NCI-H2029 (cell line): ENCODE data around the gene TRIM44.
"Not testable (repeated sequence)": the region's sequence is repeated elsewhere in the genome, so short reads cannot be mapped to it uniquely, and the experiment has no call there.

ENCODE experiments used
- DNase-seq: peaks from one replicate; lab custom pipeline; 2025; lab: John Stamatoyannopoulos, UW

TRIM44 gene

GRCh38 chr11:35672608-35673007, 10.0 kb downstream of the TRIM44 start:
- DNase-seq: no peak

GRCh38 chr11:35675901-35676610, 13.5 kb downstream of the TRIM44 start:
- DNase-seq: no peak

DNA sequence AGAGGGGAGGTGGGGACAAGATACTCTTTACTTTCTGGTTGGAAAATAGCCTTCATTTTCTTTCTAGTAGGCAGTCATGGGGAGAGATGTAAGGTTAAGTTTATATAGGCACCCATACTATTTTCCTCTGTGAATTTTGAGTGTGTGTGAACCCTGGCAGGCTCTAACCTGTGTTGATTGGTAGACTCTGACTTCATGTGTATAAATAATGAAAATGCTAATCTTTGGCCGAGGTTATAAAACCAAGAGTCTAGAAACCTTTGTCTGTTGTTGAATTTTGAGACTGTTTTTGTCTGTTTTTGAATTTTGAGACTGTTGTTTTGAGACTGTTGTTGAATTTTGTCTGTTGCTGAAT, 14.0 kb downstream of the TRIM44 start:
- no peak for DNase-seq

DNA sequence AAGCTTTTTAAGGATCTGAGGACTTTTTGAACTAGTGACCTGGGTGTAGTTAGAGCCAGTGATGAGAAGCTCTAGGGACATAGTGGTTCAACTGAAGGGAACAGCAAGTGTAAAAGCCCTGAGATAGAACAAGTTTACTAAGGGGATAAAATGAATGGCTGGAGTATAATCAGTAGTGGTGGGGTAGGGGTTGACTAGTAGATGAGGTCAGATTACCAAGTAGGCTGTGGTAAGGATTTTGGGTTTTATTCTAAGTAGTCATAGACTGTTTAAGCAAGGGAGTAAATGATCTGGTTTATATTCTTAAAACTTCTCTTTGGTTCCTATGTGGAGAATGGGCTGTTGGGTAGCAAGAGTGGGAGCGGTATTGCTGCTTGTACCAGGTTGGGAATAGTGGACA, 15.3 kb downstream of the TRIM44 start:
- no peak for DNase-seq

GRCh38 chr11:35678471-35678870, 15.9 kb downstream of the TRIM44 start:
- DNase-seq: no peak

- DNase-seq: no peak
Observed at GRCh38 chr11:35678975-35679374, 16.4 kb downstream of the TRIM44 start.

DNA sequence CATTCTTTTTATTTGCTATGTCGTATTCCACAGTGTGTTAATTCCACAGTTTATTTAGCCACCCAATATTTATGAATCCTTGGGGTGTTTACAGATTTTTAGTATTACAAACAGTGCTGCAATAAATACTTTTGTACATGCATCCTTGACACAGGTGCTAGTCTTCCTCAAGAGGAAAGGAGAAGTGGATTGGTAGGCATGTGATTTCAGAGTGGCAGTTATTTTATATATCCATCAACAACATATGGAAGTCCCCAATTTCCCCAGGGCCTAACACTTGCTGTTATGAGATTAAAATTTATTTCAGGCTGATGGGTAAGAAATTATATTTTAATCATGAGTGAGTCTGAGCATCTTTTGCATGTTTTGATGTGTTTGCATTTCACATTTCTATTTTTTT, 17.9 kb downstream of the TRIM44 start:
- no peak for DNase-seq

DNA sequence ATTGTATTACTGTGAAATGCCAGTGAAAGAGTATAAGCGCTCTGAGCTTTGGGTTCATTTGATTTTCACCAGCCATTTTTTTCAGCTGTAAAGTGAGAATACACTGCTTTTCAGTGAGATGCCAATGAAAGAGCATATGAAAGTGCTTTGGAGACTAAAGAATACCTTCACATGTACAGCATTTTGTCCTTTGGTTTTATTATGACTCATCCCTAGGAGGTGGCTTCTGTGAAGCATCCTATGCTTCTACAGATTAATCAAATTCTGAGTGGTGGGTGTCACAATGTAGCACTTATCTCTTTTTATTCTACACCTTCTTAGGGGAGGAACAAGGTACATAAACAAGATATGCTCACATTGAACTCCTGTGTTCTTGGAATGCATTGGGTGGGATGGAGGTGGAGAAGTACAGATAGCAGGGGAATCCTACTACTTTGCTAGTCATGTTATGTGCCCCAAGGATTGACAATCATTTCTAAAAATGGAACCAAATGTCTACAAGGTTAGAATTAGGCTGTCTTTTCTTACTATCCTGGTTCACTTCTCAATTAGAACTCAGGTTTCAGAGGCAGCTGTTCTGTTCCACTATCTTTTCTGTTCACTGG, 18.7 kb downstream of the TRIM44 start:
- DNase-seq: no peak

- DNase-seq: peak; percentile 94
Observed at GRCh38 chr11:35682230-35683173, 19.9 kb downstream of the TRIM44 start.

DNA sequence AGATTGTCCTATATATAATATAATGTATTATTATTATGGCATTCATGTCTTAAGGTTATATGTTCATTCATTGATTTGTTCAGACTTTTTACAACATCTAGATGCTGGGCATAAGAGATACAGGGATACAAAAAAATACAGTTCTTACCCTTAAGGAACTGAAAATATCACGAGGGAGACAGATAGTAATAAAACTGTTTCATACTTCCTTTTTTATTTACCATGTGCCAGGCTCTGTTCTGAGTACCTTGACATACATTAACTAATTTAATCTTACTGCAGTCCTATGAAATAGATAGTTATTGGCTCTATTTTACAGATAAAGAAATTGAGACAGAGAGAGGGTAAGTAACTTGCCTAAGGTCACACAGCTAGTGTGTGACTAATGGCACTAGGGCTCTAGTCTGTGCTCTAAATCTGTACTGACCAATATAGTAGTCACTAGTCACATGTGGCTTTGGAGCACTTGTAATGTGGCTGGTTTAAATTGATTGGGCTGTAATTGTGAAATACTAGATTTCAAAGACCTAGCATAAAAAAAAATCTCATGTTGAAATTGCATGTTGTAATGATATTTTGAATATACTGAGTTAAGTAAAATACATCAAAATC, 21.3 kb downstream of the TRIM44 start:
- no peak for DNase-seq

DNA sequence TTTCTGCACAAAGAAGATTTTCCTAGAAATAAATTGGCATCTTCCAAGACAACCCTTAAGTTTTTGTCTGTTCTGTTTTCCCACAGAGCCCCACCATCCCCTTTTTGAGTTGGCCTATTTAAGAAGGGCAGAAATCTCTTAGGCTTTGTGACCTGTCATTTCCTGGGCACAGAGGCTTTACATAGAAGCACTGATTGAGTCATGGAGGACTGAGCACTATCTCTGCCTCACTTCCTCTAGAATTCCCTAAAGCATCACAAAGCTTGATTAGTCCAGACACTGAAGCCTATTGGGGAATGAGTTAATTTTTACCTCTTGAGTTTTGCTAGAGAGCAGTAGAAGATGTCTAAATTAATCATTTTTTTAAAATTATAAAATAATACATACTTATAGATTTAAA, 25.4 kb downstream of the TRIM44 start:
- DNase-seq: no peak

DNA sequence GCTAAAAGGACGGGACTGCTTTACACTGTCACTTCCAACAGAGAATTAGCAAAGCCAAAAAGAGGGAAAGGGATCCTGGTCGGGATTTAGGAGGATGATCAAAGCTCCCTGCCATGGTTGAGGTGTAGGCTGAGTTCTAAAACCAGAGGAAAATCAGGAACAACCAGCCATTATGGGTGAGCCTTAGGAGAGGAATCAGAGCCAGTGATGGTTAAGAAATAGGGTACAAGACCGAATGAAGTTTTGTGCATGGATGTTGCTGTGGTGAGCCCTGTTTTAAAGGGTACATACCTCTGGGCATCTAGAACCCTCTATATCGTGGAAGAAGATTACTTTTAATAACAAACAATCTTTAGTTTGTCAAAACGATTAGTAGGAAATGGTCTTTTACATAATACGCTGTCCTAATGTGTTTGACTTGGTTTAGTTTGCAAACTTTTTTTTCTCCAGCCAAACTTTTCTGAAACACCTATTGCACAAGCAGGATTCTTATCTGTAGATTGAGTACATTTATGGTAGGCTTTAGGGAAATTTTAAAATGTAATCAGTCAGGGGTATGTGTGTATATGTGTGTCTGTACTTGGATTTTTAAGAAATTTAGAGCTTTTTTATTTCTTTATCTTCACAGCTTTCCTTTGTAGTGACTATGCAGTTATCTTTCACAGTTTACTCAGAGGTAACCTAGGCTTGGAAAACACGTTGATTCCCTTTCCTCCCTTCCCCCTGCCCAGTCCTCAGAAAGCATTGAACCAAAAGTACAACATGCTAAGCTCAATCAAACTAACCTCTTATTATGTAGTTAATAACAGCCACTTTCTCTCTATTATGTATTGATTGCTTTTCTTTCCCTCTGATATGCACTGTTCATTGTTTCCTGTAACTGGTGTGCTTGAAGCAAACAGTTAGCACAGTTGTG, 26.8 kb downstream of the TRIM44 start:
- DNase-seq: no peak

- no peak for DNase-seq
Observed at GRCh38 chr11:35702126-35702525, 39.6 kb downstream of the TRIM44 start.

GRCh38 chr11:35709376-35709775, 46.8 kb downstream of the TRIM44 start:
- DNase-seq: no peak

- no peak for DNase-seq
Observed at GRCh38 chr11:35711173-35711910, 48.8 kb downstream of the TRIM44 start.

- no peak for DNase-seq
Observed at GRCh38 chr11:35711924-35712323, 49.3 kb downstream of the TRIM44 start.

DNA sequence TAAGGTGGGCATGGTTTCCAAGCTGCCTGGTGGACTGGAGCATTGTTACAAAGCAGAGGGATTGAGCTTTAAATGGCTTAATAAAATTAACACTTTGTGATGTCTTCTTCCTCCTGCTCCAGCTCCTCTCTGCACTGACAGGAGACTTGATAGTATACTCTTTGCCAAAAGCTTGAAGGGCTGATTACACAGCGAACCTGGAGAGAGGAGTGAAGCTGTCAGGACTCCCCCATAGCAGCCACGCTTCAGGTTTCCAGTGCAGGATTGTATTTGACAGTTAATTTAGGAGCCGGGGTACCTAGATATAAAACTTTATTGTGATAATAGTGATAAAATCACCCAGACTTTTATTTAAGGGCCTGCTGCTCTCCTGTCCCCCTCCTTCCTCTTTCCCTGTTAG, 50.0 kb downstream of the TRIM44 start:
- DNase-seq: no peak

DNA sequence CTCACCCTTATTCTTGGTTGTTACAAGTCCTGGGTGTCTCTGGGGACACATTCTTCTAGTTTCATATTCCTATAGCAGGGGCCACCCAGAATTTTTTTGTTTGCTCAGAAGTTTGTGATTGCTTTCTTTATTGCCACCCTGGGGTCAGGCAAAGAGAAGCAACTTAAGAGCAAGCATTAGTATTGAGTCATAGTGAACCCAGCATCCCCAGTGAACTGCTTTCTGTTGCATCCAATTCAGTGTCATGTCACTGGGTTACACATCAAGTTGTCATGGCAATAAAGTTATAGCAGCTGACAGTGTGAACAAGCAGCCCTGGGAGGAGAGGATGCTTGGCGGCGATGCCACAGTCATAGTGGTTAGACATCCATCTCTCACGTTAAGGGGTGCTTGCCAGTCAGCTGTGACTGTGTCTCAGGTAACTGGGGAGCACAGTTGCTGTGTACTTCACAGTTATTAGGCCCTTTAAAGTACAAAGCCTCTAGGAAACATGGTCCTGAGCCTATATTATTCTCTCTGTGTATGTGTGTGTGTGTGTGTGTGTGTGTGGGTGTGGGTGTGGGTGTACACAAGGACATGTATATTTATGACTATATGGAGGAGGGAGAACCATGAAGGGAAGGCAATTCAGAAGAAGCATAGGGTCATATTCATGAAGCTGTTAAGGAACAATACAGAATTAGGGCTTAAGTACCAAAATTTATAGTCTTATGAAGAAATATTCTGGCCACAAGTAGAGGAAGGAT, 52.5 kb downstream of the TRIM44 start:
- DNase-seq: no peak

GRCh38 chr11:35715677-35716076, 53.1 kb downstream of the TRIM44 start:
- not testable (repeated sequence) for DNase-seq

DNA sequence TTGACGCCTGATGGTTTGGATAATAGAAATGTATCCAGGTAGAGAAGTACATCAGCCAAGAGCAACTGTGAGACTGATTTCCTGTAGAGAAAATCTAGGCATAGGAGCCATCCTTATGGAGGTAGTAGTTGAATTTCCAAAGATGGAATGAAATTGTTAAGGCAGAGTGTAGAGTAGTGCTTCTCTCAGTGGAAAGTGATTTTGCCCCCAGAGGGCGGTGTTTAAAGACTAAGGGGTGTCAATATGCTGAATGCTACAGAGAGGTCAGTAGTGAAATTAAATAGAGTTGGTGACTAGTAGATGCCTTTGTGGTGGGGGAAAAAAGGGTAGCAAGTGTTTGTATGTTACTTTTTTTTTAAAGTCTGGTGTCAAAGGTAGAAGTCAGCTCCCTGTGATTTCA, 54.5 kb downstream of the TRIM44 start:
- no peak for DNase-seq
